Activated gamma-delta T cell treated with Interleukin-2 at 50 U/mL for 16 hours (primary cell): ENCODE results near the gene HOPX.
A peak's percentile ranks its signal among the peaks of the same experiment; 100 is the strongest.
"Not testable (repeated sequence)": the region's sequence is repeated elsewhere in the genome, so short reads cannot be mapped to it uniquely, and the experiment has no call there.

Source experiments
- DNase-seq: peaks from one replicate; pipeline ENCODE4 v3.0.0-alpha.2; 2020

The HOPX gene

GRCh38 chr4:56686537-56687231 lies 5.6 kb upstream of the HOPX start:
- no peak for DNase-seq

DNA sequence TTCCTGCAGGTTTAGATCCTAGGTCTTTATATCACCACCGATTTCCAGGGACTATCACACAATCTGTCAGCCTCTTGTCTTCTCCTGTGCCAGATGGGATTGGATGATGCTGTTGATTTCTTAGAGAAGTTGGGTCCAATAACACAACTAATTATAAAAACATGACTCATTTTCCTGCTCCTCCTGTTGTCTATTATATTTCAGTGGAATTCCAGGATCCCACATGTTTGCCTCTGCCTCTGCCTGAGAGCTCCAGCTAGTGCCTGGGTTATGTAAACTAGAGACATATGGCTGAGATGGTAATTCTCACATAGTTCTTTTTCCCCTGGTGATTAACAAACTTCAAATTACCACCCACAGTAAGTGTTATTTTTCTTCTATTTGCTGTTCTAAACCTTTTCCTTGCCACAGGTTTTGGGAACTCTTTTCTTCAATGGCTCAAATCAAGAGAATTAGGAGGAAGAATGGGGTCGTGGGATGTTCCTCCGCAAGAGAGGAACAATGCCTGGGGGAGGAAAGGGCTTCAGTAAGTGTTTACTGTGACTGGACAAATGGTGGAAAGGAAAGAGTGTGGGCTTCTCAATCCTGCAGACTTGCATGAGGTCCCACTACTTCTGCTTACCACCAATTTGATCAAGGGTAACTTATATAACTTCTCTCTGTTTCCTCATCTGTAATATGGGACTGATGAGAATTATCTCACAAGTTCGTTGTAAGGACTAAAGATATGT lies 3.4 kb upstream of the HOPX start:
- no peak for DNase-seq

DNA sequence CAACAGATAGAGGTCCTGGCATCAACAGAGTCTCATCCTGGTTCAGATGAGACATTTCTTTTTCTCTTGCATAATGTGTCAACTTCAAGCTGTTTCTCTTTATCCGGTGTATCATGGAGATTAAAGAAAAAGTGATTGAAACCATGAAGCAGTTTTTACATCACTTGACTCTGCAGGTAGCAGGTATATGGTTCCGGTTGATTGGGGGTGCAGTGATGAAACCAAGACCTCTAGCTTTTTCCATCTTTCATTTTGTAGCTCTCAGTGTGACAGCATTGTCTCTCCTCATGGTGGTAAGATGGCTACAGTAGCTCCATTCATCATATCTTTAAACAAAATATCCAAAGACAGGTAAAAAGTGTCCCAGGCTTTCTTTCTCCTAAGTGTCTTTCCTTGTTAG lies 2.4 kb upstream of the HOPX start:
- no peak for DNase-seq

DNA sequence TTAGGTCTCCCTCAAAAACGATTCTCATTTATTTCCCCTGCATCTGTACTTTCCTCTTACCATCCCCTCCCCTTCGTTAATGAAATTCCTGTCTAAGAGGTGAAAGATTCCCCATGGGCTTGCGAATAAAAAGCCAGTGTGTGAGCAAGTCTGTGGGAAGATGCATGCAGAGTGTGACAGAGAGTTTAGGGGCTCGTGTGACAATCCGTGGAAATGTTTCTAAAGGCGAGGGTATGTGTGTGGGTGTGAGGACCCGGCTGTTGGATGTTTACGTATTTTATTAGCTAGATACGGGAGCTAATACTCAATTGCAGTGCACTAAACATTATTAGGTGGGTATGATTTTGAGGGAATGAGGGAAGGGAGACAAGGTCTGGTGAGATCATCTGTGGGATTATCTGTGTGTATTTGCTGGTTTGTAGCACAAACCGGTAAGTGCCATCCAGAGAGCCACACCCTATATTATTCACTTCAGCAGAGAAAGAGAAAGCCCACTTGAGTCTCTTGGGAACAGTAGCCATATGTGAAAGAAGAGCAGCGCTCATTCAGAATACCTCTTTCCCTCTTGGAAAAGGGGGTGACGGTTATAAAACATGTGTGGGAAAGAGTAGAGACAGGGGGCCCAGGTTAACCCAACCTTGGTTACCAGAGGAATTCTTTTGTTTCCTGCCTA lies 893 bp upstream of the HOPX start:
- no peak for DNase-seq

DNA sequence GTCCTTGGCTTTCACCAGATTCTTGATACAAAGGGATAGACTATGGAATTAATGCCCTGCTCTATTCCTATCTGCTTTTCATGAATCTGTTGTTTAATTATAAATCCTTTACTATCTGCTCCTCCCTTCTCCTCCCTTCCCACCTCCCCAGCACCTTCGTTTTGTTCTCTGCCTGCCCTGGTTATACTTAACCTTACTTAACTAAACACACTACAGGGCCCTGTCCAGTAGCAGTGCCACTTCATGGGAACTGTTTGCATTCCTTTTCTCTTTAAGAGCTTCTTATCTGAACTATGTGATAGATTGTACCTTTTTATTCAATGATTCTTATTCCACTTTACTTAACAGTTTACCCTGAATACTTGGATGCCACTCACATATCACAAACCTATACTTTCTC lies 830 bp downstream of the HOPX start:
- no peak for DNase-seq

- no peak for DNase-seq
Observed at GRCh38 chr4:56677711-56678110, 3.4 kb downstream of the HOPX start.

DNA sequence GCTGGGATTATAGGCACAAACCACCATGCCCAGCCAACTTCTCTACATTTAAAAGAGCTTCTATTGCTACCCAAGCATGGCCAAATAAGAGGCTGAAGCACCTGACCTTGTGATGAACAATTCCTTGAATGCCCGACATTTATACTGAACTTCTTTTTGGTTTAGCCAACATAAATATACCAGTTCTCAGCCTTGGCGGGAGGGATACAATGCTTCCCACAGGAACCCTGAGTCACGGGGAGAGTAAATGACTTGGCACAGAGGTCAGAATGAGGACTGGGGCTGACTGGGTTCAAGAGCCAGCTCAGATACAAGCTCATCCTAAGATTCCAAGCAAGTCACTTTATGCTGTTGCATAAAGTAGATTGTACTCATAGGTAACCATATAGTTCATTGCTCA lies 6.1 kb downstream of the HOPX start:
- DNase-seq = no peak

GRCh38 chr4:56671860-56672259 lies 9.2 kb downstream of the HOPX start:
- no peak for DNase-seq

- DNase-seq = no peak
Observed at GRCh38 chr4:56671373-56671772, 9.7 kb downstream of the HOPX start.

DNA sequence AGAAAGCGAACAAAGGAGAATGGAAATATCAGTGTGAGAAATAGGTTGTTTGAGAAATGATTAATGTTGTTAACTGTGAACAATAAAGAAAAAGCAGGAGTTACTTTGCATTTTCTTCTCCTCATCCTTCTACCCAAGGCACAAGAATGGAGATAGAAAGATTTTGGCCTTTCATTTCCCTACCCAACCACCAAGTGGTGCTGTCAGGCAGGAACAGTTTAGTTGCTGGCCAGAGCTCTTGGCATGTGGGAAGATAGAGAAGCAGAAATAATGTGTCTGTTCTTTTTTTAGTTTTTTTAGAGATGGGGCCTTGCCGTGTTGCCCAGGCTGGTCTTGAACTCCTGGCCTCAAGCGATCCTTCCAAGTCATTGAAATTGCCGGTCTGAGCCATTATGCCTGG lies 12.8 kb downstream of the HOPX start:
- no peak for DNase-seq

GRCh38 chr4:56667396-56667795 lies 13.7 kb downstream of the HOPX start:
- not testable (repeated sequence) for DNase-seq

DNA sequence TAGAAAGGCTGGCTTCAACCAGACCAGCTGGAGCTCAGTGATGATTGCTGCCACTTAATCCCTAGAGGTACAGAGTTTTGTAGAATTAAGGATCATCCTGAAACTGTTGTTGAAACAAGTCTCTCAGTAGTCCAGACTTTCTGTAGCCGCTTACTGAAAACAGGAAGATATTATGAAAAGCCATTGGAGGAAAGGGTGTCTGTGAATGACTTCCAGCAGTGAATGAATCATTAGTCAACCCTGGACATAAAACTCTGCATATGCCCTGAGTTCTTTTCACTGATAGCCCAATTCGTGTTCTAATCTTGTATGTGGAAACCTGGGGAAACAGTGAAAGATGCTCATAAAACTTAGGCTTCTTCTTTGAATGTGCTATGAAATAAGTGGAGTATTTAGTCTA lies 14.8 kb downstream of the HOPX start:
- no peak for DNase-seq

DNA sequence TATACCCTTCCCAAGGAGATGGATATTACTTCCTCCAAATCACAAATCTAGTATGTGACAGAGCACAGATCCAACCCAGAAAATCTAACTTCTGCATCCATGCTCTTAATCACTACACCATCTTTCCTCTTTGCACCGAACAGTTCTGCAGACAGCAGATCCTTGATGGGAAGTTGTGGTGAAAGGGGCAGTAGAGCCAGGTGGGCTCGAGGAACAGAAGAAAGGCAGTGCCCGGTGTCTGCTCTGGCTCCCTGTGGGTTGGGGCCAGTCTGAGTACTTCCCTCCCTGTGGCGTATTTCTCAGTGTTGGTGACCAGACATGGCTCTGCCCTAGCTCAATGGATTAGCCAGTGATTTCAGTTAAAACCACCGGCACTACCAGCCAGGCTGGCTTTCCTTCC lies 15.3 kb downstream of the HOPX start:
- no peak for DNase-seq

DNA sequence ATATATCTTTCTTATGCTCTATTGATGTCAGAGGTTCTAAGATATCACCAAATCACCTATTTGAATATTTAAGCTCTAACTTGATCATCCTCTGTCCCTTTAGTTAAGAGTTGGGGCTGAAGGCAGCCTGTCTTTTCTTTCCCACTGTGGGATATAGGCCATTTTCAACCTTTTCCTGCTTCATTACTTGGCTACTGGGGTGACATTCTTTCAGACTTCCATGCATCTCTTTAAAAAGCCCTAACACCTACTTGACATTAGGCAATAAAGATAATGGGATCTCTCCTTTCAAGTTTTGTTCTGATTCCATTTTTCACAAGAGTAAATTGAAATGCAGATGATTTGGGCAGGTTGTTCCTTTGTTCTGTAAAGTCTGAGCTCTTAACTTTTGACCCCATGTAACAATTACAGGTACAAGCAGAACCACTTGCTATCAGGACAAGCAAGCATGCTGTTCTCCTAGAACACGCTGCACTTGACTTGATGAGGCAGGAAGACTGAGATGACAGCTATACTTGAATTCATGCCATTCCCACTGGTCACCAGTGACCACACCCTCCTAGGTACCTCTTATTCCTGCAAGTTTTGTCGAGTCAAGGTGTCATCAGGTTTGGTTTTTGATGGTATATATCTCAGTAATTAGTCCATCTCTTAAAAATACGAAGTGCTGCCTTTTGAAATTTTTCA lies 18.2 kb downstream of the HOPX start:
- no peak for DNase-seq

- no peak for DNase-seq
Observed at GRCh38 chr4:56659946-56660345, 21.1 kb downstream of the HOPX start.

DNA sequence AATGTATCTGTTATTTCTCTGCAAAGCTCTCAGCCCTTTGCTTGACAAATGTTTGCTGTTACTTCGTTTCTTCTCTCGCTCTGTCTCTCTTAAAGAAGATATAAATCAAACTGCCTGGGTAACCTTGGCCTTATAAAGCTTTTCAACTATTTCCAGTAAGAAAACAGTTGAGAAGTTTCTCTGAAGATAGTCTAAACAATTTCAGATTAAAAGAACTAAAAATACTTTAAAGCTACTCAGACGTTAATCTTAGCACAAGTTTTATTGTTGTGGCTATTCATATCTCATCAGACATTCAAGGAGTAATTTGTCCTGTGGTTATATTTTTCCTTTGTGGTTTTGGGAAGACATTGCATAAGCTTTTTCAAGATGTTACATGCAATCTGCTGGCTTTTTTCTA lies 22.6 kb downstream of the HOPX start:
- no peak for DNase-seq

DNA sequence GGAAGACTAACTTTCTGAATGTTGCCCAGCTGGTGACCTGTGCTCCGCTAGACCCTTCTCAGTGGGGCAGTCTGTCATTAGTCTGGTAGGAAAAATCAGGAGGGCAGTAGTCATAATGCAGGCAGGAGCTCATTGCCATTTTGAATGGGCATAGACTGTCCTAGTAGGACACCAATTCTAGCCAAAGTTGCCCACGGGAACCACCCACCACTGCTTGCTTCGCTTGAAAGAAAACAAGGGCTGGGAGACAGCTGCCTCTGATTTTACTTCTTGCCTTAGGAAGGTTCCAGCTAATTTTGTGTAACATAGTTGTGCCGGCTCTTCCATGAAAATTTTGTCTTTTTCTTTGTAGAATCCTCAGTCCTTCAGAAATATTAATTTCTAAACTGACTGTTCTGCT lies 23.3 kb downstream of the HOPX start:
- no peak for DNase-seq

DNA sequence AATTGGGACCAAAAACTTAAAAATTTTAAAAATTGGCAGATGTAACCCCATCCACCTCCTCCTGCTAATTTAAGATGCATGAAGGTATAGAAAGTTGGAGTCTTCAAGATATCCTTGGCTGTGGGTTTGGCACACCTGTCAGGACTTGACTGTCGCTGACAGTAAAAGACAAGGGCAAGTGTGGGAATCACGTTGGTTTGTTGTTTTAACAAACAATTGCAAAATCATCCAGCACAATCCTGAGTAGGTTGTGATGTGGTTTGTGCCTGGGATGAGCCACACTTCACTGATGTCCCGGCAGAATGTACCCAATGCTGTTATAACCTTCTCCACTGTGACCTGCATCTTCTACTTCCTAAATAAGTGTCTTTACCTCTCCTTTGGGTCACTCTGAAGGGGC lies 24.0 kb downstream of the HOPX start:
- DNase-seq = no peak

GRCh38 chr4:56656346-56656643 lies 24.8 kb downstream of the HOPX start:
- peak; percentile 58 for DNase-seq

DNA sequence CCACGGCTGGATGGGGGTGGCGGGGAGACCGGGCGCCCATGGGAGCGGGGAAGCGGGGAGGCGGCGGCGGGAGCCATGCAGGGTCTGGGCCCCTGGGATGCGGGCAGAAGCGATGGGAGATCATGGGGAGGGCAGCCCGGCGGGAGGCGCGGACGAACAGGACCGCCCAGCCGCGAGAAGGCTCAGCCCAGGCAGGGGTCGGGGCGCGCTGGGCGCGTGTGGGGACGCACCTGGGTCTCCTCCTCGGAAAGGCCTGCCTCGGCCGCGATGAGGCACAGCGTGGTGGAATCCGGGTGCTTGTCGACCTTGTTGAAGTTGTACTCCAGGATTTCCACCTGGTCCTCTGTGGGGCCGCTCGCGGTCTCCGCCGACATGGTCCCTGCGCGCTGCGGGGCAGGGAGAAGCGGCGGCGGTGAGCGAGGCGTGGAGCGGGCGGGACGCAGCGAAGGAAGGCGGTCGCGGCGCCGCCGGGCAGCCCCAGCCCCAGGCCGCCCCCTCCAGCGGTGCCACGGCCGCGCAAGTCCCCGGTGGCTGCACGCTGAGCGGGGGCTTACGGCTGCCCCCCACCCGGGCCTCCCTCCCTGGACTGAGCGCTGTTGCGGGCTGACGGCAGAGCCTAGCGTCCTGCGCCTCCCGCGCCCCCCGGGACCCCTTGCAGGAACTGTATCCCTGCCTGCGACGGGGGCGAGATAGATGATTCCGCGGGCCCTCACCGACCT lies 25.3 kb downstream of the HOPX start:
- peak; percentile 22 for DNase-seq

GRCh38 chr4:56655209-56655626 lies 25.9 kb downstream of the HOPX start:
- DNase-seq = peak; percentile 26

DNA sequence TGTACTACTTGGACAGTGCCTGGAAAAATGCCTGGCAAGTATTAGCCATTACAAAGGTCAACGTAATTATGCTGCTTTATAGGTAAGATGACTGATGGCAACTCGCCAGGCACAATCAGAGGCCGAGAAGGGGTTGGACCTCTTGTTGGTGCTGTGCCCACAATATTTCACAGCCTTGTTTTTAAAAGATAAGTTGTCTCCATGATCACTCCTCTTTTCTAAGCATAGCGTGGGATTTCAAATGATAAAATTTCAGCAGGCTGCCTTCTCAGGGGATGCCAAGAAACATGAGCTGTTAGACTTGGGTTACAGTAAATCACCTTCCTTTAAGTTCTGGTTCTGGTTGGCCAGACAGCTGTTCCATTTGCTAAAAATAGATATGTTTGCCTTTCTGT lies 26.9 kb downstream of the HOPX start:
- DNase-seq = no peak
